GM19452 (cell line): Measurements from ENCODE around the gene MAGED2.
"Not testable (repeated sequence)": the region's sequence is repeated elsewhere in the genome, so short reads cannot be mapped to it uniquely, and the experiment has no call there.

ENCODE experiments used
- ATAC-seq: cut with Tn5 transposase; IDR thresholded peaks from one replicate; pipeline ENCODE4 v1.9.1; 2021; ENCODE audit not compliant: unreplicated experiment

MAGED2 gene

DNA sequence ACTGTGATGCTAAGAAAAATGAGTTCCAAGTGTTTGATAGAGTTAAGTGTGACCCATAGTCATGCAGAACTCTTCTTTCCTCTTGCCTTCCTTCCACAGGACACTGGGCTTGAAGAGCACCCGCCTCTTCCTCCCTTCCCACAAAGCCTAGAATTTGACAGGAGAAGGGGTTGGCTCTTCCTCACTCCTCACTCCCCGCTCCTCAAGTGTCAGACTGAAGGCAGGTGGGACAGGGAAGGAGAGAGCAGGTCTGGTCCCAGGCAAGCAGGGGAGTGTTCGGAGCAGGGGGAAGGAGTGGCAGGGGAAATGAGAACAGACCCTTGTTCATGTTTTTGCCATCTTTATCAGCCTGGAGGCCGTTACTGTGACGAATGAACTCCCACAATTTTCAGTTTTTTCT, 10.7 kb downstream of the MAGED2 start:
- ATAC-seq, result no peak

DNA sequence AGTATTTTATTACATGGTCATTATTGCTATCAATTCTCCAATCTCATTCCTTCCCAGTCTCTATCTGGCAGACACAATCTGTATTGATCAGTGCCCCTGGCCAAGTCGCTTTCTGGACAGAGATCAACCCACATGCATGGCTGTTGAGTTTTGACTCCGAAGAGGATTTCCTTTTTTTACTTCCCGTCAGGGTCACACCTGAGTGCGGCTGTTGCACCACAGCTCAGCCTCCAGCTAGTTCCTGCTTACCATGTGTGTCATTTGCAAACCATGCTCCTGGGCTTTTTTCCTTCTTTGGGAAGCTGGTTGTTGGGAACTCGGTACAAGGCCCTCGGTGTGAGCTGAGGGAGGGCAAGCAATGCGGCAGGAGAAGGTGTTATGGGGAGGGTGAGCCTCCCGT, 11.7 kb downstream of the MAGED2 start:
- no peak for ATAC-seq

DNA sequence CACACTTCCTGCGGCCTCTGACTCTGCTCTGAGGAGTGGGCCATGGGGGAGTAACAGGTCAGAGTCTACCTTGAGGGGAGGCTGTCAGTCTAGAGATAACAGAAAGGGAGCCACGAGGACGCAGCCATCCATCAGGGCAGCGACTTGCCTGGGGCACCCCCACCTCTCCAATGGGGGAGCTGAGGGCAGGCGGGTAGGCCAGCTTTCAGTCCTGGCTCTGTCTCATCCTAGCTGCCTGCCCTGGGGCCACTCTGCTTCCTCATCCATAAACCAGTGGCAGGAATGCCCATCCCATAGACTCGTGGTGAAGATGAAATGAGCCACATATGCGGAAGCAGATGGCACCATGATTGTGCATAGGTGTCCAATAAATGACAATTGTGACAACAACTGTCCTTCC, 13.2 kb downstream of the MAGED2 start:
- ATAC-seq, result no peak

DNA sequence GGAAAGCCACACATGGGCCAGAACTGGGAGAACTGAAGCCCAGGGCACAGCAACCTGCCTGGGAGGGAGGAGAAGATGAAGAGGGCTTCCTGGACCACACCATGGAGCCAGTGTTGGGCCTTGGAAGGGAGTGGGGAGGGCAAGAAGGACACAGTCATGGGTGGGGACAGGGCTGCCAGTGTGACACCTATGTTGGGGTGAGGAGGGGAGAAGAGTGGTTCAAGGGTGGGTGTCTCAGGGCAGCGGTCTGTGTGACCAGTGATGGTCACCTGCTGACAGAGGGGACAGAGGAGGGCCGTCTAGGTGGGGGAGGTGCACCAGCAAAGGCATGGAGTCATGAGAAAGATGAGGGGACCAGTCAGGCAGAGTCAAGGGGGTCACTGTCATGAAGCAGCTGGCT, 13.8 kb downstream of the MAGED2 start:
- ATAC-seq, result no peak

DNA sequence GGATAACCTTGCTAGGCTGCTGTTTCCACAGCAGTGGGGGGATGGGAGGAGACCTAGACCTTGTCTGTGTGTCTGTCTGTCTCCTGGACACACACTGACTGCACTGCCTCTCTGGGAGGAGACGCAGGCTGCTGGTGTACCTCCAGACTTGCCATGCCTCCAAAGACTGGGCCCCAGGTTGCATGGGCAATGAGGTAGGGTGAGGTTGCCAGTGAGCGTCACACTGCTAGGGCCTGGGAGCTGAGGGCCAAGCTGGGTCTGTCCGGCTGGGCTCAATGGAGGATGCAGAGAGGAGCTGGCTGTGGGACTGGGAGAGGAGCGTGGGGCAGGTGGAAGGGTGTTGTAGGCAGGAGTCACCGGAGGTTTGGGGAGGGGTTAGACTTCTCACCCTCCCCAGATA, 16.6 kb downstream of the MAGED2 start:
- no peak for ATAC-seq

DNA sequence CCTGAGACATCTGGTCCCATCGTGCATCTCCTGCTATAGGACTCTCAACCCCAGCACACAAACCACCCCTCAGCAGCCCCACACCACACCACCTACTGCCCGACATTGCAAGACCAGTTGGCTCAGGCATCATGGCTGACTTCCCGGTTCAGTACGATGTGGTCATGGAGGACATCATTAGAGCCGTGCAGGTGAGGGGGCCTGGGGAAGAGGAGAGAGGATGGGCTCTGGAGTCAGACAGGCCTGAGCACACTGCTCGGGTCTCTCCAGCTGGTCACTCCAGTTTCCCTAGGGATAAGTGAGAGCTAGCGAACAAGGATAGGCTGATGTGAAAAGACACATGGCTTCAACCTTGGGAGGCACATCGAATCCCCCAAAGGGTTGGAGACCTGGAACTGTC, 17.2 kb downstream of the MAGED2 start:
- no peak for ATAC-seq

DNA sequence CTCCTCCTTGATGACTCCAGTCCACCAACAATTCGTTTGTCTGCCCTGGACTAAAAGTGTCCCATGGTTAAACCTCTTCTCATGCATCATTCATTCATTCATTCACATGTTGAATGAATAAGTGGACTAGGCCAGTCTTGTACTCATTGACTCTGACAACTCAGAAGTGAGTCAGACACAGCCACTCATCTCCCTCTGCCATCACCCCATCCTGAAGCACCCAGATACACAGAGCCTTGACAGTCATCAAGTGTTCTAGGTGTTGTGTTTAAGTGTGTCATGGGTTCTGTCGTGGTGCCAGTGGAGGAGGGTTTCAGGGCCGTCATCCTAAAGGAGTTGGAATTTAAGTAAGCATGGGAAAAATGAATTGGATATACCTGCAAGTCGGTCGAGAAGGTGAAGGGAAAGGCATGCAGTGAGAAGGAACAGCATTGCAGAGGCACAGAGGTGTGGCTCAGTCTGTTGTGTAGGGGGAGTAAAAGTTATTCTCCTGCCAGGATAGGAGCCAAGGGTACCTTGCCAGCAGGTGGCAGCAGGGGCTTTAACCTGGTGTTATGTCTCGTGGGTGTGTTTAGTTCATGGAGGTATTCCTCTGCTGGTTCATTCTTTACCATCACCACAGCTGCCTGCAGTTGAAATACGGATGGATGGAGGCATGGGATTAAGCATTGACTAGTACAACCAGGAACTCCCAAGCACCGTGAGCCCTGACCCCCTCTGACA, 18.3 kb downstream of the MAGED2 start:
- no peak for ATAC-seq

DNA sequence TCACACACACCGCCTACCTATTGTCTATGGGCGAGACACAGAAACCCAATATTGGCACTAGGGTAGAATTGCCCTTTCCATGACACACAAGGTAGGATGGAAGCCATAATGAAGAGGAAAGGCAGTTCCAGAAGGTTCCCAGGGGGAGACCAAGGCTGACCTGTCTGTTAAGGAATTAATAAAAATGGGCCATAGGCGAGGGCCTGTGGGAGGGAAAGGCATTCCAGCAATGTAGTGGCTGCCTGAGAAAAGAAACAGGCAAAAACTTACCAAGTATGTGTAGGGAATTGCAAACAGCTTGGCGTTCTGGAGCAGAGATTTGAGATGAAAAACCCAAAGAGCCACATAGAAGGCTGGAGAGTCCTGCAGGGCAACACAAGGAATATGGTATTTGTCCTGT, 19.1 kb downstream of the MAGED2 start:
- ATAC-seq, result no peak

DNA sequence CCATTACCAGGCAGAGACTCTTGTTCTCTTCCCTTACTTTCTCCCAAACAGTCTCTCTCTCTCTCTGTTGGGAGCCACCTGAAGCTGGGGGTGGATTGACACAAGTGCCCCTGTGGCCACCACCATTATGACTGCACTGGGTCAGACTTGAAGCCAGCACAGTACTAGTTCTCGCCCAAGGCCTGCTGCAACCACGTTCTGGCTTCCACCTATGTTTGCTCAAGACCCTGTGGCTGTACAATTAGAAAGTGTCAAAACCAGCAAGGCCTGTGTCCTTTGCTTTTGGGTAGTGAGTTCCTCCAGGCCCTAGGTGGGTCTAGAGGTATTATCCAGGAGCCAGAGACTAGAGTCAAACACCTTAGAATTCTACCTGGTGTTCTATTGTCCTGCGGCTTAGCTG, 31.0 kb downstream of the MAGED2 start:
- ATAC-seq, result no peak

DNA sequence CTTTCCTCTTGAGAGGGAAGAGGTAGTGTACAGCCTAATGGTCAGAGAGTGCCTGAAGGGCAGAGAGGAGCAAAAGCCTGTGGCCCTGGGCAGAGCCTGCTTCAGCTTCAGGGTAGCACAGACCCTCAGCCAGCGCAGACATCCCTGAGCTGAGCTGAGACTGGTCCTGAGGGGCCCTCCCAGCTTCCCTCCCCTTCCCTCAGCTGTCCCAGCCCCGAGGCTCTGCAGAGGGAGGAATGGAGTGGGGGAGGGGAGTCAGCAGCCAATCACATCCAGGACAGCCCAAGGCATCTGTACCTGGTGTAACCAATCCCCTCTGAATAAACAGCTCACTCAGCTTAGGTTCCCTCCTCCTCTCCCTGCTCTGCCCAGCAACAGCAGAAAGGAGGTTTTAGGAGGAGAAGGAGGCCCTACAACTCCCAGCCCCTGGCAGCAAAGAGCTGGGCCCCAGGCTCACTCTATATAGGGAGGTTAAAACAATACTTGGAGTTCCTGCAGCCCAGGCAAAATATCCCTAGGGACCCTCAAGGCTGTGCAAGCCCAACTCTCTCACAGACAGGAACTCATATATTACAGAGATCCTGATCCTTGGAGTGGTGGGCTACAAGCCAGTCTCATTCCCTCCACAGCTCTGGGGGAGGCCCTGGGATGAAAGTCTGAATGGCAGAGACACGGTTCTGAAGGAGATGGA, 33.8 kb downstream of the MAGED2 start:
- ATAC-seq, result not testable (repeated sequence)

DNA sequence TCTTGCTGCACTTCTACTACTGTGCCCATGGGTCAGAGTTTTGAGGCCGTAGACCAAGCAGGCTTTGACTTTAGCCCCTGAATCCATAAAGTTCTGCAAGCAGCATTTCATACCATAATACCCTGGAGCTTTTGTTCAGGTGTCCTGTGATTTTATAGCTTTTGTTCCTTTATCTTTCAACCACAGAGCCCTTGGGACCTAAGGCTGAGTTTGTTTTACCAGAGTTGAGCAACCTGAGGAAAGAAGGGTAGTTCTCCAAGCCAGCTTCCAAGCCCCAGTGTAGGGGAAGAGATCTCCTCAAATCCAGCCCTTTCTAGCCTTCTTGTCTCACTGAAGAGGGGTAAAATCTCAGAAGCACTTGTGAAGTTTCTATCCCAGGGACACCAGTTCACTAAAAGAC, 35.1 kb downstream of the MAGED2 start:
- no peak for ATAC-seq

DNA sequence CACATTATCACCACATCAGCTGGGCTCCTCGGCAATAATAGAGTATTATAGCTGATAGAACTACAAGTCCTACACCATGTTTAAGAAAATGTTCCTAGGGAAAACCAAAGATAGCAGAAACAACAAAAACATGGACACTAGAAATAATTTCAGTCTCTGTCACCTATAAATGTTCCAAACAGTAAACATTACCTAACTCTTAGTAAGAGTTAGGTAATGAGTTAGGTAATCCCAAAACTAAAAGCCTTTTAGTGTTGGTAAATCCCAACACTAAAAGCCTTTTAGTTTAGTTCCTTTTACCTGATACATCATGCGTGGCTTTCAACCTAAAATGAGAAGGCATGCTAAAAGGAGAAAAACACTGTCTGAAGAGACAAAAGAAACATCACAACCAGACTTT, 35.5 kb downstream of the MAGED2 start:
- ATAC-seq, result no peak

DNA sequence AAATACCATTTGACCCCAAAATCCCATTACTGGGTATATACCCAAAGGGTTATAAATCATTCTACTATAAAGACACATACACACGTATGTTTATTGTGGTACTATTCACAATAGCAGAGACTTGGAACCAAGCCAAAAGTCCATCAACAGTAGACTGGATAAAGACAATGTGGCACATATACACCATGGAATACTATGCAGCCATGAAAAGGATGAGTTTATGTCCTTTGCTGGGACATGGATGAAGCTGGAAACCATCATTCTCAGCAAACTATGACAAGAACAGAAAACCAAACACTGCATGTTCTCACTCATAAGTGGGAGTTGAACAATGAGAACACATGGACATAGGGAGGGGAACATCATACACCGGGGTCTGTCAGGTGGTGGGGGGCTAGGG, 40.2 kb downstream of the MAGED2 start:
- ATAC-seq, result not testable (repeated sequence)

DNA sequence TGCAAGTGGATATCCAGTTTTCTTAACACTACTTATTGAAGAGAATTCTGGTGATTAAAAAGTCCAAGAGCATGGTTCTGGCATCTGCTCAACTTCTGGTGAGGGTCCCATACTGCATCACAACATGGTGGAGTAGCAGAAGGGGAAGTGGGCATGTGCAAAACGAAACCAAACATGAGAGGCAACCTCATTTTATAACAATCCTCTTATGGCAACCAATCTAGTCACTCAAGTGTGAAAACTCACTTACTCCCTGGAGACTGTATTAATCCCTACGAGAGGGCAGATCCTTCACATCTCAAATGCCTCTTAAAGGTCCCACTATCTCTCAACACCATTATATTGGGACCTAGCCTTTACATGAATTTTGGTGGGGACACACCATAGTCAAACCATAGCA, 57.7 kb downstream of the MAGED2 start:
- no peak for ATAC-seq
